Stimulated activated naive B cell treated with anti-CD40 and anti-IgM and Interleukin-4, amounts not matched to agents 10 μg/mL and 1 μg/mL and 100 μg/mL, for 72 hours (primary cell): ENCODE results near the gene COL4A1.
A peak's percentile ranks its signal among the peaks of the same experiment; 100 is the strongest.

Experiments used
- ATAC-seq, 2 donors: fragments of 150-1000 bp; cut with Tn5 transposase; replicated peaks; 2 replicates each; pipeline ENCODE4 v1.10.0; 2021; ENCODE audit warnings: moderate library complexity in 1 of 2
- DNase-seq: peaks from one replicate; pipeline ENCODE4 v3.0.0; 2021
- H3K27ac Mint-ChIP-seq: one replicate; pipeline ENCODE4 v1.8.0; 2022; ENCODE audit warnings: mild to moderate bottlenecking, mixed read lengths
- H3K27me3 Mint-ChIP-seq, 2 donors: one replicate each; pipeline ENCODE4 v1.8.0; 2022; ENCODE audit warnings: mixed read lengths in 2 of 2
- H3K36me3 Mint-ChIP-seq, 2 donors: one replicate each; pipeline ENCODE4 v1.8.0; 2022; ENCODE audit warnings: mixed read lengths in 2 of 2, mild to moderate bottlenecking in 1 of 2
- H3K4me1 Mint-ChIP-seq, 2 donors: one replicate each; pipeline ENCODE4 v1.8.0; 2022; ENCODE audit warnings: mixed read lengths in 2 of 2, mild to moderate bottlenecking in 1 of 2
- H3K4me3 Mint-ChIP-seq, 2 donors: one replicate each; pipeline ENCODE4 v1.8.0; 2022; ENCODE audit warnings: mild to moderate bottlenecking in 2 of 2, mixed read lengths in 2 of 2, moderate library complexity in 1 of 2
- H3K9me3 Mint-ChIP-seq, 2 donors: one replicate each; pipeline ENCODE4 v1.8.0; 2022; ENCODE audit warnings: mixed read lengths in 2 of 2, mild to moderate bottlenecking in 1 of 2

Gene COL4A1

DNA sequence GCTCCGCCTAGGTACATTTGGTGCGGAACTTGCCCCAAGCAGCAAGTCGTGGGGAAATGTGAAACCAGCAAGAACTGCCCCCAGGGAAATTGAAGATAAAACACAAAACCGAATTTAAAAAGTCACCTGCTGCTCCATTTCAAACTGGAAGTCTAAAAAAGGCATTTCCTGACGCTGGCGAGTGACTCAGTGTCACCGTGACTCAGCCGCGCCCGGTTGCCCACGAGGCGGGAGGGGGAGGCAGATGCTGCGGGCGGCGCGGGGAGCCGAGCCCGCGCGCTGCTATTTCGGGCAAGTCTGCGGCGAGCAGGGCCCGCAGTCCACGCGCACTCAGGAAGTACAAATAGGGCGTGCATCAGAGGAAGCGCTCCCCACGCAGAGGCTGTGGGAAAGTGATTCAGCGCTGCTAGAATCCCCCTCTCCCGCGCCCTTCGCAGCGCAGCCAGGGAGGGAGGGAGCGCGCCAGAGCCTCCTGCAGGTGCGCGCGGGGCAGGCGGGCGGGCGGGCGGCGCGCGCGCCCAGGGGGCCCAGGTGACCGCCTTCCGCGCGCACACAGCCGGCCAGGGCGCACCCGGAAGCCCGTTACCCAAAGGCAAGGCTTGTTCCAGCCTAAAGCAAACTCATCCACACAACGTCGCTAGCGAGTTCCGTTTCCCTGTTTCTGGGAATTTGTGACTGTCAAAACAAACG lies 168.8 kb downstream of the COL4A1 start:
- H3K4me1 Mint-ChIP-seq: peaks cover 14 to 28% of the 10 kb centered on the region in 2 donors
- ATAC-seq (peak; percentile 68 to 77), DNase-seq (peak; percentile 68)
- peaks cover 8 to 15% of the 10 kb centered on the region in 2 donors for H3K9me3 Mint-ChIP-seq
- peak overlapping the region; percentile 91 for H3K27ac Mint-ChIP-seq
- H3K4me3 Mint-ChIP-seq: peak overlapping the region; percentile 83 to 86
- H3K36me3 Mint-ChIP-seq: peaks cover 1 to 5% of the 10 kb centered on the region in 2 donors
- peaks cover 25 to 35% of the 10 kb centered on the region in 2 donors for H3K27me3 Mint-ChIP-seq

- peaks cover 14 to 28% of the 10 kb centered on the region in 2 donors for H3K4me1 Mint-ChIP-seq
- H3K27ac Mint-ChIP-seq: peak overlapping the region; percentile 91
- peaks cover 21 to 35% of the 10 kb centered on the region in 2 donors for H3K27me3 Mint-ChIP-seq
- H3K36me3 Mint-ChIP-seq: peaks cover 0 to 1% of the 10 kb centered on the region in 2 donors
- peak overlapping the region; percentile 83 to 86 for H3K4me3 Mint-ChIP-seq
- H3K9me3 Mint-ChIP-seq: peaks cover 5 to 10% of the 10 kb centered on the region in 2 donors
- ATAC-seq: peak; percentile 83 to 85
- peak; percentile 67 for DNase-seq
Measured at GRCh38 chr13:110137680-110138009, 169.3 kb downstream of the COL4A1 start.

- H3K4me1 Mint-ChIP-seq: peaks cover 14 to 28% of the 10 kb centered on the region in 2 donors
- peaks cover 0 to 1% of the 10 kb centered on the region in 2 donors for H3K36me3 Mint-ChIP-seq
- ATAC-seq: peak; percentile 20 to 24
- peak overlapping the region; percentile 83 to 86 for H3K4me3 Mint-ChIP-seq
- peak overlapping the region; percentile 56 for H3K27ac Mint-ChIP-seq
- H3K9me3 Mint-ChIP-seq: peaks cover 3 to 4% of the 10 kb centered on the region in 2 donors
- H3K27me3 Mint-ChIP-seq: peaks cover 21 to 35% of the 10 kb centered on the region in 2 donors
- DNase-seq: peak; percentile 39
Measured at GRCh38 chr13:110136660-110137585, 170.0 kb downstream of the COL4A1 start.

DNA sequence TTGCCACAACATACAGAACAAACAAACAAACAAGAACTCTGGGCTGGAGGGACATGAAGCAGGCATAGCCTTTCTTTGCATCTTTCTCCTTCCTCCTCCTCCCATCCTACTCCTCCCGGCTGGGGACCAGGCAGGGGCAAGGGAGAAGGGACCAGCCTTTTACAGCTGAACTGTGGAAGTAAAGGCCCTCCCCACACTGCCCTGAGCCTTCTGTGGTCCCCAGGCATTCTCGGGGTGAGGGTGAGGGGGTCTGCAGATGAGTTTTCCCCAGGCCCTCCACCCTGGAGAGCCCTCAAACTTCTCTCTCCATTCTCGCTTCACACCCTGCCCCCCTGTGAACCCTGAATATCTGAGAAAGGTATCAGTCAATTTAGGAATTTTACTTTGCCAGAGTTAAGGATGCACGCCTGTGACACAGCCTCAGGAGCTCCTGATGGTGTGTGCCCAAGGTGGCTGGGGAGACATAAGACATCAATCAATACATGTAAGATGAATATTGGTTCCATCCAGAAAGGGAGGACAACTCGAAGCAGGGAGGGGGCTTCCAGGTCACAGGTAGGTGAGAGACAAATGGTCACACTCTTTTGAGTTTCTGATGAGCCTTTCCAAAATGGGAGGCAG lies 170.9 kb downstream of the COL4A1 start:
- Mint-ChIP-seq H3K36me3 (no peaks in the 10 kb centered on the region), H3K4me3 (no peak overlapping the region), H3K27me3 (peaks cover 18 to 29% of the 10 kb centered on the region in 2 donors), H3K27ac (no peak overlapping the region), H3K4me1 (peaks cover 14 to 28% of the 10 kb centered on the region in 2 donors), H3K9me3 (peaks cover 0 to 4% of the 10 kb centered on the region in 2 donors)
- DNase-seq (no peak), ATAC-seq (no peak)

DNA sequence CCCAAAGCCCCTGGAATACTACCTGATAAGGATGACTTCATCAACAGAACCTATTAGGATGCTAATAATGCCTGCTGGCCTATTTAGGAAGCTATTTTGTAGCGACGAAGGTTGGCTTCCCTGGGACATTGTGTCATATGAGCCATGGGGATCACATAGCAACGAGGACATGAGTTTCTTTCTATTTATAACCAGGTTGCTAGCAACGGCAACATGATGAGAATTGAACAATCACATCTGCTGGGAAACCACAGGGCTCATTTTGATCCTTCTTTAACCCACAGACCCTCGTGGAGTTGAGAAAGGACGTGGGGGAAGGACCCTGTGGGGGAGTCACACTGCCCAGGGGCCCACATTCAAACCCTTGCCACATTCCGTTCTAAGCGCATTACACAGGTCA lies 172.2 kb downstream of the COL4A1 start:
- Mint-ChIP-seq H3K4me1 (peaks cover 14 to 28% of the 10 kb centered on the region in 2 donors), H3K9me3 (peaks cover 0 to 1% of the 10 kb centered on the region in 2 donors), H3K27me3 (peaks cover 10 to 18% of the 10 kb centered on the region in 2 donors), H3K4me3 (no peak overlapping the region), H3K36me3 (no peaks in the 10 kb centered on the region), H3K27ac (no peak overlapping the region)
- ATAC-seq (no peak), DNase-seq (no peak)

- Mint-ChIP-seq H3K9me3 (peaks cover 0 to 1% of the 10 kb centered on the region in 2 donors), H3K4me3 (no peak overlapping the region), H3K36me3 (no peaks in the 10 kb centered on the region), H3K27me3 (peaks cover 6 to 10% of the 10 kb centered on the region in 2 donors), H3K27ac (no peak overlapping the region), H3K4me1 (peaks cover 14 to 24% of the 10 kb centered on the region in 2 donors)
- DNase-seq (no peak), ATAC-seq (no peak)
Measured at GRCh38 chr13:110133425-110134235, 173.3 kb downstream of the COL4A1 start.

DNA sequence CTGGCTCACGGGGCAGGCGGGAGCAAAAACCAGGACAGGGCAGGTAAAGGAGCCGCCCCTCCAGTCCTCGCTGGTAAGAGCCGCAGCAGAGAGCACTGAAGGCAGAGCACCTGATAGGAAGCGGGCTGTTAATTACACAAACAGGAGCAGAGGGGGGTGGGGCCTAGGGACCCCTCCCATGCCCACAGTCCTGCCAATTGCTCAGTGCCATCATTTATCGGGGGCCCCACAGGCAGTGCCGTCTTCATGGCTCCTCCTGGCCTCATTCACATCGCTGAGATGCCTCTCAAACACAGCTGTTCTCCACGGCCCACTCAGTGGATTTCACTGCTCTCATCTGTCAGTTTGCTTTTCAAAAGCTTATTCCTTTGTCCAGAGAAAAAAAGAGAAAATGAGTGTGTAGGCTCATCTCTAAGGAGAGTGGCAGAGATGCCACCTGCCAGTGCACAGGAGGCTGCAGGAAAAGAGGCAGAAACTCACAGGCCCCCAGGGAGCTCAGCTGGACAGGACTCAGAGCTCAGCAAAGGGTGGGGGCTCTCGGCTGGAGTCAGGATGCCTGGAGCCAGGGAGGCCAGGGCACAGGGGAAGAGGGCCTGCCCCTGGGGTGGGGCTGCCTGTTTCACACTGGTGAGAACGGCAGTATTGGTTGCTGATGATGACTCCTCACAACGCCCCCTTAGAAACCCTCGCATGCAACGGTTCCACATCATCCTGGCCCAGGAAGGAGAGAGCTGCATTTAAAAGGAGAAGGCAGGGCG lies 174.6 kb downstream of the COL4A1 start:
- no peak for ATAC-seq
- DNase-seq: no peak
- Mint-ChIP-seq H3K9me3 (peaks cover 0 to 1% of the 10 kb centered on the region in 2 donors), H3K36me3 (no peaks in the 10 kb centered on the region), H3K4me1 (peaks cover 8 to 23% of the 10 kb centered on the region in 2 donors), H3K27ac (no peak overlapping the region), H3K27me3 (peaks cover 6 to 10% of the 10 kb centered on the region in 2 donors), H3K4me3 (no peak overlapping the region)

DNA sequence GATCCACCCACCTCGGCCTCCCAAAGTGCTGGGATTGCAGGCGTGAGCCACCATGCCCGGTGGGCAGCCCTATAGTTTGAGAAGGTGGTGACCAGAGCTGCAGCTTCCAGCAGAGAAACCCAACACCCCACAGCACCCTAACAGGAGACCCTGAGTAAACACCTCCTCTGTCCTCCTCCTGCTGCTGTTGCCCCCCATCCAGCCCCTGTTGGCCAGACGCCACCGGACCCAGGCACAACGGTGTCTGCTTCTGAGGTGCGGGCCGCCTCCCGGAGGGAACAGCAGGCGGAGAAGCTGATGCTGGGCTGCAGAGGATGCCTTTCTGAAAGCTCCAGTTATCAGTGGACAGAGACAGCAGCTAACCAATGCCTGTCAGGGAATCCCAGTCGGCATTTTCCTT lies 175.5 kb downstream of the COL4A1 start:
- peaks cover 5 to 20% of the 10 kb centered on the region in 2 donors for H3K4me1 Mint-ChIP-seq
- peaks cover 10 to 15% of the 10 kb centered on the region in 2 donors for H3K27me3 Mint-ChIP-seq
- H3K36me3 Mint-ChIP-seq: no peaks in the 10 kb centered on the region
- DNase-seq (no peak), ATAC-seq (no peak)
- H3K9me3 Mint-ChIP-seq: peaks cover 0 to 1% of the 10 kb centered on the region in 2 donors
- no peak overlapping the region for H3K4me3 Mint-ChIP-seq
- H3K27ac Mint-ChIP-seq: no peak overlapping the region

GRCh38 chr13:110130431-110130830 lies 176.5 kb downstream of the COL4A1 start:
- Mint-ChIP-seq H3K36me3 (no peaks in the 10 kb centered on the region), H3K4me3 (no peak overlapping the region), H3K4me1 (peaks cover 2 to 20% of the 10 kb centered on the region in 2 donors), H3K9me3 (peaks cover 0 to 1% of the 10 kb centered on the region in 2 donors), H3K27ac (no peak overlapping the region), H3K27me3 (peaks cover 15 to 17% of the 10 kb centered on the region in 2 donors)
- DNase-seq (no peak), ATAC-seq (no peak)

DNA sequence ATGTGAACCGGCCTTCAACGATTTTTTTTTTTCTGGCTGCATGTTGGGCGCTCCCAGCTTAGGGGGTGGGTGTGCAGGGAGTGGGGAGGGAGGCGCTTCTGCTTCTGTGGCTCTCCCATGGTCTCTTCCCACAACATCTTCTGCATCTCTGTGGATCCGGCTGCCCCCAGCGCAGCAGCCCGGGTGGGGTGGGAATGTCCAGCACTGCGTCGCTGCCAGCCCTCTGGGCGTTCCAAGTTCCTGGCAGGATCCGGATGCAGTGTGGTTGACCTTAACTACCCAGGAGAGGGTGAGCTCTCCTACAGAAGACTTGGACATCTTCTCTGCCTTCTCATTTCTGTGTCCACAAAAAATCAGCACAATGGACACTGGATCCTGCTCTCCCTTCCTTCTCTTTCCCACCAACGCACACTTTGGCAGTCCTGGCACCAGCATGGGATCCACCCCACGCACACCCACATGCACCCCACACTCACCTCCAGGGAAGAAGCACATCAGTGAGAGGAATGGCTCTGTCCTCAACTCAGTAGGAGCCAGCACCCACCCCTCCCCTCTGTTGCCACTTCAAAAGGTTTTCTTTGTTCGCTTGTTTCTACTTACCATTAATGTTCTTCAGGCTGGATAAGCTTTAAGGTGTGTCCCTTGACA lies 177.3 kb downstream of the COL4A1 start:
- Mint-ChIP-seq H3K9me3 (peaks cover 0 to 1% of the 10 kb centered on the region in 2 donors), H3K27me3 (peaks cover 20 to 25% of the 10 kb centered on the region in 2 donors), H3K4me3 (no peak overlapping the region), H3K27ac (no peak overlapping the region), H3K36me3 (no peaks in the 10 kb centered on the region), H3K4me1 (peaks cover 2 to 20% of the 10 kb centered on the region in 2 donors)
- no peak for ATAC-seq
- no peak for DNase-seq

DNA sequence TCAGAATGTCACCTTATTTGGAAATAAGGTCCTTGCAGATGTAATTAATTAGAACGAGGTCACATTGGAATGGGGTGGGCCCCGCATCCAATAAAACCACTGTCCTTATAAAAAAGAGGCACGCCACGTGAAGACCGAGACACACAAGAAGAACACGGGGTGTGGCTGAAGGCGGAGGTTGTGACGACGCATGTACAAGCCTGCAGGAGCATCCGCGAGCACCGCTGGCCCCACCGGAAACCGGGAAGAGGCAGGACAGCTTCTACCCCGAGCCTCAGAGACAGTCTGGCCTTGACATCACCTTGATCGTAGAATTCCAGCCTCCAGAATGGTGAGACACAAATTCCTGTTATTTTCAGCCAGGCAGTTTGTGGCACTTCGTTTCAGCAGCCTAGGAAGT lies 177.9 kb downstream of the COL4A1 start:
- Mint-ChIP-seq H3K4me1 (peaks cover 2 to 20% of the 10 kb centered on the region in 2 donors), H3K4me3 (no peak overlapping the region), H3K36me3 (no peaks in the 10 kb centered on the region), H3K27me3 (peaks cover 23 to 31% of the 10 kb centered on the region in 2 donors), H3K27ac (peak overlapping the region; percentile 42), H3K9me3 (peaks cover 0 to 1% of the 10 kb centered on the region in 2 donors)
- ATAC-seq (no peak), DNase-seq (no peak)

- peaks cover 0 to 1% of the 10 kb centered on the region in 2 donors for H3K9me3 Mint-ChIP-seq
Measured at GRCh38 chr13:110128546-110128945, 178.4 kb downstream of the COL4A1 start.

More at GRCh38 chr13:110128546-110128945, 178.4 kb downstream of the COL4A1 start:
- no peak overlapping the region for H3K27ac Mint-ChIP-seq
- H3K27me3 Mint-ChIP-seq: peaks cover 20 to 36% of the 10 kb centered on the region in 2 donors
- peaks cover 2 to 20% of the 10 kb centered on the region in 2 donors for H3K4me1 Mint-ChIP-seq
- DNase-seq: no peak
- ATAC-seq: peak; percentile 57 to 73
- H3K4me3 Mint-ChIP-seq: no peak overlapping the region
- no peaks in the 10 kb centered on the region for H3K36me3 Mint-ChIP-seq
